ENCODE data around the gene LRRC23.

GRCh38 chr12:6934110-6934509, 29.5 kb downstream of the LRRC23 start:
- no peak for TF ChIP-seq YY1 (IDR thresholded peaks at IDR 0.05; ENCODE audit: low read depth)
- TF ChIP-seq RAD21 (IDR thresholded peaks at IDR 0.05; ENCODE audit: low read depth) = no peak
- no peak for TF ChIP-seq FOXM1 (IDR thresholded peaks at IDR 0.05; ENCODE audit: borderline replicate concordance, low read depth)
- TF ChIP-seq, protein P1, sequence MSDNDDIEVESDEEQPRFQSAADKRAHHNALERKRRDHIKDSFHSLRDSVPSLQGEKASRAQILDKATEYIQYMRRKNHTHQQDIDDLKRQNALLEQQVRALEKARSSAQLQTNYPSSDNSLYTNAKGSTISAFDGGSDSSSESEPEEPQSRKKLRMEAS (IDR thresholded peaks at IDR 0.05) = no peak
- no peak for TF ChIP-seq EP300 (IDR thresholded peaks at IDR 0.05; ENCODE audit: borderline replicate concordance)
- no peak for TF ChIP-seq REST (IDR thresholded peaks at IDR 0.05; ENCODE audit: low read depth)
- no peak for TF ChIP-seq NFIC (IDR thresholded peaks at IDR 0.05)
- no peak for TF ChIP-seq TAF1 (IDR thresholded peaks at IDR 0.05; ENCODE audit: low read depth)
- no peak for TF ChIP-seq CEBPB (IDR thresholded peaks at IDR 0.05)
- no peak for TF ChIP-seq CREB1 (IDR thresholded peaks at IDR 0.05; ENCODE audit: low read depth)
- TF ChIP-seq EGR1 (IDR thresholded peaks at IDR 0.05) = no peak
- TF ChIP-seq TEAD4 (IDR thresholded peaks at IDR 0.05) = no peak
- no peak for TF ChIP-seq ZBTB7A (IDR thresholded peaks at IDR 0.05; ENCODE audit: low read depth)
